ENCODE results near the gene RBBP4.
A peak's percentile ranks its signal among the peaks of the same experiment; 100 is the strongest.

Gene RBBP4

GRCh38 chr1:32702599-32703478, 51.8 kb downstream of the RBBP4 start, which contains the start of gene SYNC:
Gene SYNC (minus strand): TSS chr1:32702770. CDS start chr1:32702660, 110 bp downstream.
- H3K36me3 ChIP-seq (ENCODE audit: control insufficient read depth in 4 of 4, insufficient read depth in 4 of 4, low read length in 3 of 4) = no peaks in the 10 kb centered on the region
- H3K4me3 ChIP-seq (ENCODE audit: control insufficient read depth in 1 of 7, extremely low read depth in 1 of 7, insufficient read depth in 4 of 7, low read depth in 2 of 7, low read length in 6 of 7) = peak within 1 kb of the TSS; percentile 24 to 81 (median 63)
- DNase-seq = peak in 2 of 3 donors; percentile 16 to 31
- H3K9me3 ChIP-seq (ENCODE audit: control extremely low read depth in 1 of 5, control insufficient read depth in 4 of 5, insufficient read depth in 2 of 5, low read depth in 1 of 5, low read length in 4 of 5) = no peaks in the 10 kb centered on the region
- WGBS (ENCODE audit: insufficient coverage) = under 1% methylated on average over 39 of the region's 70 CpGs
- ChIA-PET POLR2A (no interaction called here), CTCF (interaction anchor here (1.4 to 5.4 kb wide), 3 partner anchors 9 to 70 kb away, joined by 3 to 44 read pairs (median 5); no protein-coding TSS in a partner anchor)
- peaks cover 0 to 26% (median 21%) of the 10 kb centered on the region in 4 experiments for H3K4me1 ChIP-seq (ENCODE audit: control extremely low read depth in 1 of 4, control insufficient read depth in 4 of 4, insufficient read depth in 4 of 4, low read length in 3 of 4)
- peaks cover 0 to 14% (median 4%) of the 10 kb centered on the region in 5 experiments for H3K27me3 ChIP-seq (replicated peaks in 2 of 5; ENCODE audit: control insufficient read depth in 4 of 5, insufficient read depth in 5 of 5, low read length in 4 of 5)
- H3K27ac ChIP-seq (ENCODE audit: insufficient read depth in 1 of 2, low read depth in 1 of 2, low read length in 2 of 2, poor library complexity in 1 of 2, severe bottlenecking in 2 of 2) = no peak within 1 kb of the TSS

- Histone ChIP-seq H3K4me1 (ENCODE audit: control extremely low read depth in 1 of 4, control insufficient read depth in 4 of 4, insufficient read depth in 4 of 4, low read length in 3 of 4) (peaks cover 0 to 26% (median 21%) of the 10 kb centered on the region in 4 experiments), H3K9me3 (ENCODE audit: control extremely low read depth in 1 of 5, control insufficient read depth in 4 of 5, insufficient read depth in 2 of 5, low read depth in 1 of 5, low read length in 4 of 5) (no peaks in the 10 kb centered on the region), H3K36me3 (ENCODE audit: control insufficient read depth in 4 of 4, insufficient read depth in 4 of 4, low read length in 3 of 4) (no peaks in the 10 kb centered on the region), H3K4me3 (ENCODE audit: control insufficient read depth in 1 of 7, extremely low read depth in 1 of 7, insufficient read depth in 4 of 7, low read depth in 2 of 7, low read length in 6 of 7) (peak overlapping the region in 6 of 7 experiments; percentile 58 to 81 (median 64)), H3K27ac (ENCODE audit: insufficient read depth in 1 of 2, low read depth in 1 of 2, low read length in 2 of 2, poor library complexity in 1 of 2, severe bottlenecking in 2 of 2) (no peak overlapping the region), H3K27me3 (replicated peaks in 2 of 5; ENCODE audit: control insufficient read depth in 4 of 5, insufficient read depth in 5 of 5, low read length in 4 of 5) (peaks cover 0 to 14% (median 4%) of the 10 kb centered on the region in 5 experiments)
- ChIA-PET POLR2A (no interaction called here), CTCF (interaction anchor here (1.6 to 5.4 kb wide), 2 partner anchors 9 to 69 kb away, joined by 5 to 44 read pairs; no protein-coding TSS in a partner anchor)
- 83% methylated on average over 10 of the region's 18 CpGs for WGBS (ENCODE audit: insufficient coverage)
- DNase-seq = peak in 1 of 3 donors; percentile 26
Measured at GRCh38 chr1:32703479-32704291, 52.7 kb downstream of the RBBP4 start.

- no peak overlapping the region for H3K4me3 ChIP-seq (ENCODE audit: control insufficient read depth in 1 of 7, extremely low read depth in 1 of 7, insufficient read depth in 4 of 7, low read depth in 2 of 7, low read length in 6 of 7)
- 93% methylated on average over 6 of the region's 7 CpGs for WGBS (ENCODE audit: insufficient coverage)
- no peaks in the 10 kb centered on the region for H3K36me3 ChIP-seq (ENCODE audit: control insufficient read depth in 4 of 4, insufficient read depth in 4 of 4, low read length in 3 of 4)
- CTCF ChIA-PET = interaction anchor here (0.7 to 5.4 kb wide), 8 partner anchors 11 to 67 kb away, joined by 3 to 44 read pairs (median 4); no protein-coding TSS in a partner anchor
- no peaks in the 10 kb centered on the region for H3K9me3 ChIP-seq (ENCODE audit: control extremely low read depth in 1 of 5, control insufficient read depth in 4 of 5, insufficient read depth in 2 of 5, low read depth in 1 of 5, low read length in 4 of 5)
- DNase-seq = no peak
- POLR2A ChIA-PET = no interaction called here
- H3K27me3 ChIP-seq (replicated peaks in 2 of 5; ENCODE audit: control insufficient read depth in 4 of 5, insufficient read depth in 5 of 5, low read length in 4 of 5) = peaks cover 0 to 14% (median 4%) of the 10 kb centered on the region in 5 experiments
- peaks cover 0 to 26% (median 21%) of the 10 kb centered on the region in 4 experiments for H3K4me1 ChIP-seq (ENCODE audit: control extremely low read depth in 1 of 4, control insufficient read depth in 4 of 4, insufficient read depth in 4 of 4, low read length in 3 of 4)
- no peak overlapping the region for H3K27ac ChIP-seq (ENCODE audit: insufficient read depth in 1 of 2, low read depth in 1 of 2, low read length in 2 of 2, poor library complexity in 1 of 2, severe bottlenecking in 2 of 2)
Measured at GRCh38 chr1:32705516-32705915, 54.5 kb downstream of the RBBP4 start.

- POLR2A ChIA-PET = interaction anchor here (0.8 kb wide), 1 partner anchor 8 kb away, joined by 3 read pairs; no protein-coding TSS in a partner anchor
- H3K36me3 ChIP-seq (ENCODE audit: control insufficient read depth in 4 of 4, insufficient read depth in 4 of 4, low read length in 3 of 4) = no peaks in the 10 kb centered on the region
- H3K27ac ChIP-seq (ENCODE audit: insufficient read depth in 1 of 2, low read depth in 1 of 2, low read length in 2 of 2, poor library complexity in 1 of 2, severe bottlenecking in 2 of 2) = no peak overlapping the region
- DNase-seq = no peak
- H3K27me3 ChIP-seq (replicated peaks in 2 of 5; ENCODE audit: control insufficient read depth in 4 of 5, insufficient read depth in 5 of 5, low read length in 4 of 5) = peaks cover 0 to 14% (median 4%) of the 10 kb centered on the region in 5 experiments
- CTCF ChIA-PET = interaction anchor here (0.5 to 5.4 kb wide), 11 partner anchors 11 to 81 kb away, joined by 3 to 44 read pairs (median 4); no protein-coding TSS in a partner anchor
- 71% methylated on average over 1 of the region's 1 CpG for whole genome bisulfite sequencing (ENCODE audit: insufficient coverage)
- no peak overlapping the region for H3K4me3 ChIP-seq (ENCODE audit: control insufficient read depth in 1 of 7, extremely low read depth in 1 of 7, insufficient read depth in 4 of 7, low read depth in 2 of 7, low read length in 6 of 7)
- H3K4me1 ChIP-seq (ENCODE audit: control extremely low read depth in 1 of 4, control insufficient read depth in 4 of 4, insufficient read depth in 4 of 4, low read length in 3 of 4) = peaks cover 0 to 27% (median 20%) of the 10 kb centered on the region in 4 experiments
- H3K9me3 ChIP-seq (ENCODE audit: control extremely low read depth in 1 of 5, control insufficient read depth in 4 of 5, insufficient read depth in 2 of 5, low read depth in 1 of 5, low read length in 4 of 5) = no peaks in the 10 kb centered on the region
Measured at GRCh38 chr1:32706491-32706890, 55.5 kb downstream of the RBBP4 start.

GRCh38 chr1:32709075-32709474, 58.1 kb downstream of the RBBP4 start:
- POLR2A ChIA-PET = no interaction called here
- no peak overlapping the region for H3K4me3 ChIP-seq (ENCODE audit: control insufficient read depth in 1 of 7, extremely low read depth in 1 of 7, insufficient read depth in 4 of 7, low read depth in 2 of 7, low read length in 6 of 7)
- no CpG with 5 or more reads among the region's 2 CpGs for WGBS (ENCODE audit: insufficient coverage)
- H3K4me1 ChIP-seq (ENCODE audit: control extremely low read depth in 1 of 4, control insufficient read depth in 4 of 4, insufficient read depth in 4 of 4, low read length in 3 of 4) = peaks cover 0 to 13% (median 5%) of the 10 kb centered on the region in 4 experiments
- no peaks in the 10 kb centered on the region for H3K9me3 ChIP-seq (ENCODE audit: control extremely low read depth in 1 of 5, control insufficient read depth in 4 of 5, insufficient read depth in 2 of 5, low read depth in 1 of 5, low read length in 4 of 5)
- peaks cover 0 to 3% (median 1%) of the 10 kb centered on the region in 5 experiments for H3K27me3 ChIP-seq (replicated peaks in 2 of 5; ENCODE audit: control insufficient read depth in 4 of 5, insufficient read depth in 5 of 5, low read length in 4 of 5)
- H3K36me3 ChIP-seq (ENCODE audit: control insufficient read depth in 4 of 4, insufficient read depth in 4 of 4, low read length in 3 of 4) = no peaks in the 10 kb centered on the region
- no peak for DNase-seq
- CTCF ChIA-PET = interaction anchor here (1.4 to 2.6 kb wide), 4 partner anchors 8 to 308 kb away, joined by 4 to 8 read pairs (median 6); no protein-coding TSS in a partner anchor
- no peak overlapping the region for H3K27ac ChIP-seq (ENCODE audit: insufficient read depth in 1 of 2, low read depth in 1 of 2, low read length in 2 of 2, poor library complexity in 1 of 2, severe bottlenecking in 2 of 2)

- WGBS (ENCODE audit: insufficient coverage) = 56% methylated on average over 3 of the region's 5 CpGs
- peaks cover 0 to 1% (median 0%) of the 10 kb centered on the region in 5 experiments for H3K27me3 ChIP-seq (replicated peaks in 2 of 5; ENCODE audit: control insufficient read depth in 4 of 5, insufficient read depth in 5 of 5, low read length in 4 of 5)
- no peak overlapping the region for H3K27ac ChIP-seq (ENCODE audit: insufficient read depth in 1 of 2, low read depth in 1 of 2, low read length in 2 of 2, poor library complexity in 1 of 2, severe bottlenecking in 2 of 2)
- peak in 2 of 3 donors; percentile 67 to 69 for DNase-seq
- H3K9me3 ChIP-seq (ENCODE audit: control extremely low read depth in 1 of 5, control insufficient read depth in 4 of 5, insufficient read depth in 2 of 5, low read depth in 1 of 5, low read length in 4 of 5) = no peaks in the 10 kb centered on the region
- no peaks in the 10 kb centered on the region for H3K36me3 ChIP-seq (ENCODE audit: control insufficient read depth in 4 of 4, insufficient read depth in 4 of 4, low read length in 3 of 4)
- CTCF ChIA-PET = interaction anchor here (1.0 to 1.6 kb wide), 4 partner anchors 36 to 308 kb away, joined by 3 to 8 read pairs (median 4); no protein-coding TSS in a partner anchor
- H3K4me1 ChIP-seq (ENCODE audit: control extremely low read depth in 1 of 4, control insufficient read depth in 4 of 4, insufficient read depth in 4 of 4, low read length in 3 of 4) = peaks cover 0 to 13% (median 5%) of the 10 kb centered on the region in 4 experiments
- H3K4me3 ChIP-seq (ENCODE audit: control insufficient read depth in 1 of 7, extremely low read depth in 1 of 7, insufficient read depth in 4 of 7, low read depth in 2 of 7, low read length in 6 of 7) = no peak overlapping the region
- POLR2A ChIA-PET = no interaction called here
Measured at GRCh38 chr1:32709476-32709875, 58.5 kb downstream of the RBBP4 start.

Measured in common myeloid progenitor, CD34-positive (primary cell).